K562 (cell line): ENCODE data around the gene KCNAB1. TPM values are rescaled to one million over a fixed set of nuclear protein-coding genes. Genes with fewer than 3 reads are reported as not detected.

Experiments used
- EHMT2 ChIP-seq: fragments of 450-650 bp; IDR thresholded peaks from 2 replicates; pipeline ENCODE4 v1.6.1; 2018; ENCODE audit warnings: antibody characterized with exemption
- LCOR ChIP-seq: sonication (generic); formaldehyde crosslinking; IDR thresholded peaks from 2 replicates; pipeline ENCODE4 v1.8.0; 2022; ENCODE audit warnings: mild to moderate bottlenecking, missing genetic modification reagents
- LEF1 ChIP-seq: fragments of 450-650 bp; IDR thresholded peaks from 2 replicates; pipeline ENCODE4 v1.6.1; 2016; ENCODE audit warnings: mild to moderate bottlenecking
- MAFG ChIP-seq: fragments of 450-650 bp; conservative IDR thresholded peaks from 2 replicates; pipeline ENCODE4 v1.6.1; 2016; ENCODE audit warnings: missing genetic modification characterization, missing compliant biosample characterization
- MAFK ChIP-seq: IDR thresholded peaks from 2 replicates; pipeline ENCODE4 v1.6.1; 2011; ENCODE audit warnings: low read length, improper control_type of control experiment
- PPARD ChIP-seq: fragments of 250-450 bp; sonication (Bioruptor Pico); IDR thresholded peaks from 2 replicates; pipeline ENCODE4 v1.8.0; 2022; ENCODE audit warnings: inconsistent platforms, mild to moderate bottlenecking, moderate library complexity
- SMARCA4 ChIP-seq: fragments of 450-650 bp; IDR thresholded peaks from 2 replicates; pipeline ENCODE4 v1.6.1; 2016
- SNIP1 ChIP-seq: fragments of 450-650 bp; IDR thresholded peaks from 2 replicates; pipeline ENCODE4 v1.7.1; 2017; ENCODE audit warnings: low read depth, mild to moderate bottlenecking
- TARDBP ChIP-seq: fragments of 450-650 bp; IDR thresholded peaks from 2 replicates; pipeline ENCODE4 v1.6.1; 2016
- TBL1XR1 ChIP-seq, 2 experiments: IDR thresholded peaks; 2 replicates each; pipeline ENCODE4 v1.6.1; 2012; ENCODE audit warnings: improper control_type of control experiment in 2 of 2, low read length in 2 of 2, mild to moderate bottlenecking in 1 of 2
- TCF7L2 ChIP-seq: fragments of 150-350 bp; IDR thresholded peaks from 2 replicates; pipeline ENCODE4 v1.6.1; 2016; ENCODE audit warnings: low read depth, mild to moderate bottlenecking, low read length, moderate library complexity
- TEAD4 ChIP-seq, 2 experiments: sonication (generic) in 1 of 2; formaldehyde crosslinking in 1 of 2; IDR thresholded peaks; 2 replicates each; pipeline versions ENCODE4 v1.6.1 to v1.8.0; 2012 to 2022; ENCODE audit warnings: borderline replicate concordance in 1 of 2, inconsistent platforms in 1 of 2, low read length in 1 of 2, mild to moderate bottlenecking in 1 of 2, missing genetic modification reagents in 1 of 2
- TOE1 ChIP-seq, 2 experiments: fragments of 450-650 bp in 1 of 2; sonication (generic) in 1 of 2; formaldehyde crosslinking in 1 of 2; IDR thresholded peaks; 2 replicates each; pipeline versions ENCODE4 v1.7.1 to v1.8.0; 2016 to 2022; ENCODE audit warnings: borderline replicate concordance in 2 of 2, mild to moderate bottlenecking in 2 of 2, antibody characterized with exemption in 1 of 2, inconsistent platforms in 1 of 2, low read depth in 1 of 2, missing genetic modification reagents in 1 of 2, moderate library complexity in 1 of 2
- ZNF212 ChIP-seq: fragments of 450-650 bp; formaldehyde crosslinking; IDR thresholded peaks from 2 replicates; pipeline ENCODE4 v1.4.0; 2020; ENCODE audit warnings: mild to moderate bottlenecking
- polyA plus RNA-seq, 8 experiments: library from polyadenylated mRNA; depleted of rRNA in 4 of 8; stranded (reverse) in 5 of 8; unstranded in 3 of 8; fragments of >200 nt; fragmentation: Nextera tagmentation in 2 of 8; fragmentation: Illumina TruSeq in 1 of 8; extraction: Ambion mirVana in 2 of 8; extraction: Trizol in 1 of 8; gene quantifications; 2 replicates each; pipeline versions ENCODE4 v1.2.1 to v1.2.3, GENCODE V29; 2011 to 2014; ENCODE audit warnings: inconsistent platforms in 1 of 8, missing spikeins in 1 of 8
- total RNA-seq, 7 experiments: library from RNA; depleted of rRNA in 6 of 7; stranded (reverse); fragments of >200 nt in 6 of 7; fragmentation: Illumina TruSeq in 2 of 7; extraction: Trizol in 2 of 7; gene quantifications; 2 replicates each; pipeline versions ENCODE4 v1.2.1 to v1.2.3, GENCODE V29; 2011 to 2021; ENCODE audit warnings: low replicate concordance in 1 of 7
- TF ChIP-seq, protein P1 (sequence below), 2 experiments: fragments of 450-650 bp in 1 of 2; IDR thresholded peaks; 2 replicates each; pipeline ENCODE4 v1.6.1; 2011 to 2017; ENCODE audit warnings: low read depth in 2 of 2, antibody characterized with exemption in 1 of 2, borderline replicate concordance in 1 of 2, low read length in 1 of 2, mild to moderate bottlenecking in 1 of 2, mixed read lengths in 1 of 2; ENCODE audit not compliant: control insufficient read depth in 1 of 2
- TF ChIP-seq, protein P2 (sequence below): sonication (generic); formaldehyde crosslinking; IDR thresholded peaks from 2 replicates; pipeline ENCODE4 v1.8.0; 2022; ENCODE audit warnings: missing genetic modification reagents, mild to moderate bottlenecking, borderline replicate concordance

The KCNAB1 gene
- total and polyA plus RNA-seq, 9 of the 15 experiments (the other 6 are each of a cell fraction or from before 2014, with no cell fraction given), result 0.14 to 1.2 (median 0.51) TPM

- peak; percentile 78 for TF ChIP-seq MAFK
- no peak for TF ChIP-seq TARDBP
- TF ChIP-seq ZNF212 (CRISPR knock-in tag), result no peak
- TF ChIP-seq, protein P1, sequence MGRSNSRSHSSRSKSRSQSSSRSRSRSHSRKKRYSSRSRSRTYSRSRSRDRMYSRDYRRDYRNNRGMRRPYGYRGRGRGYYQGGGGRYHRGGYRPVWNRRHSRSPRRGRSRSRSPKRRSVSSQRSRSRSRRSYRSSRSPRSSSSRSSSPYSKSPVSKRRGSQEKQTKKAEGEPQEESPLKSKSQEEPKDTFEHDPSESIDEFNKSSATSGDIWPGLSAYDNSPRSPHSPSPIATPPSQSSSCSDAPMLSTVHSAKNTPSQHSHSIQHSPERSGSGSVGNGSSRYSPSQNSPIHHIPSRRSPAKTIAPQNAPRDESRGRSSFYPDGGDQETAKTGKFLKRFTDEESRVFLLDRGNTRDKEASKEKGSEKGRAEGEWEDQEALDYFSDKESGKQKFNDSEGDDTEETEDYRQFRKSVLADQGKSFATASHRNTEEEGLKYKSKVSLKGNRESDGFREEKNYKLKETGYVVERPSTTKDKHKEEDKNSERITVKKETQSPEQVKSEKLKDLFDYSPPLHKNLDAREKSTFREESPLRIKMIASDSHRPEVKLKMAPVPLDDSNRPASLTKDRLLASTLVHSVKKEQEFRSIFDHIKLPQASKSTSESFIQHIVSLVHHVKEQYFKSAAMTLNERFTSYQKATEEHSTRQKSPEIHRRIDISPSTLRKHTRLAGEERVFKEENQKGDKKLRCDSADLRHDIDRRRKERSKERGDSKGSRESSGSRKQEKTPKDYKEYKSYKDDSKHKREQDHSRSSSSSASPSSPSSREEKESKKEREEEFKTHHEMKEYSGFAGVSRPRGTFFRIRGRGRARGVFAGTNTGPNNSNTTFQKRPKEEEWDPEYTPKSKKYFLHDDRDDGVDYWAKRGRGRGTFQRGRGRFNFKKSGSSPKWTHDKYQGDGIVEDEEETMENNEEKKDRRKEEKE (IDR thresholded peaks at IDR 0.05; ENCODE audit: borderline replicate concordance in 1 of 2, control insufficient read depth in 1 of 2, low read depth in 2 of 2, low read length in 1 of 2), result no peak
- TF ChIP-seq TOE1 (IDR thresholded peaks at IDR 0.05; ENCODE audit: borderline replicate concordance), result no peak
- TF ChIP-seq TOE1 (CRISPR knock-in tag; IDR thresholded peaks at IDR 0.05; ENCODE audit: borderline replicate concordance, low read depth), result no peak
- TF ChIP-seq, protein P2, sequence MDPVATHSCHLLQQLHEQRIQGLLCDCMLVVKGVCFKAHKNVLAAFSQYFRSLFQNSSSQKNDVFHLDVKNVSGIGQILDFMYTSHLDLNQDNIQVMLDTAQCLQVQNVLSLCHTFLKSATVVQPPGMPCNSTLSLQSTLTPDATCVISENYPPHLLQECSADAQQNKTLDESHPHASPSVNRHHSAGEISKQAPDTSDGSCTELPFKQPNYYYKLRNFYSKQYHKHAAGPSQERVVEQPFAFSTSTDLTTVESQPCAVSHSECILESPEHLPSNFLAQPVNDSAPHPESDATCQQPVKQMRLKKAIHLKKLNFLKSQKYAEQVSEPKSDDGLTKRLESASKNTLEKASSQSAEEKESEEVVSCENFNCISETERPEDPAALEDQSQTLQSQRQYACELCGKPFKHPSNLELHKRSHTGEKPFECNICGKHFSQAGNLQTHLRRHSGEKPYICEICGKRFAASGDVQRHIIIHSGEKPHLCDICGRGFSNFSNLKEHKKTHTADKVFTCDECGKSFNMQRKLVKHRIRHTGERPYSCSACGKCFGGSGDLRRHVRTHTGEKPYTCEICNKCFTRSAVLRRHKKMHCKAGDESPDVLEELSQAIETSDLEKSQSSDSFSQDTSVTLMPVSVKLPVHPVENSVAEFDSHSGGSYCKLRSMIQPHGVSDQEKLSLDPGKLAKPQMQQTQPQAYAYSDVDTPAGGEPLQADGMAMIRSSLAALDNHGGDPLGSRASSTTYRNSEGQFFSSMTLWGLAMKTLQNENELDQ (CRISPR knock-in tag), result no peak
- TF ChIP-seq TCF7L2, result no peak
- TF ChIP-seq LEF1, result peak; percentile 17; the same call in 1 of the 2 replicates
- no peak for TF ChIP-seq SNIP1
- peak; percentile 82 for TF ChIP-seq TEAD4 (IDR thresholded peaks at IDR 0.05; ENCODE audit: low read length)
- TF ChIP-seq TEAD4 (CRISPR knock-in tag; IDR thresholded peaks at IDR 0.05; ENCODE audit: borderline replicate concordance), result no peak
- TF ChIP-seq SMARCA4, result peak; percentile 83
- peak; percentile 56; the same call in 1 of the 2 replicates for TF ChIP-seq EHMT2
- TF ChIP-seq LCOR (CRISPR knock-in tag), result no peak
- no peak for TF ChIP-seq PPARD (CRISPR knock-in tag)
- peak; percentile 89 for TF ChIP-seq MAFG (tag)
- no peak for TF ChIP-seq TBL1XR1 (IDR thresholded peaks at IDR 0.05; ENCODE audit: low read length in 2 of 2)
Measured at GRCh38 chr3:156483426-156483825, 363.0 kb downstream of the KCNAB1 start (continued).
